HepG2 (cell line): ENCODE data around the gene TMEM8B. TPM values are rescaled to one million over a fixed set of nuclear protein-coding genes. Genes with fewer than 3 reads are reported as not detected.
A peak's percentile ranks its signal among the peaks of the same experiment; 100 is the strongest.

Source experiments
- CBX1 ChIP-seq: IDR thresholded peaks from one replicate; pipeline ENCODE4 v1.6.1; 2016; ENCODE audit warnings: antibody characterized with exemption, low read depth
- ETV5 ChIP-seq: IDR thresholded peaks from 2 replicates; pipeline ENCODE4 v1.6.1; 2018; ENCODE audit warnings: missing biosample characterization, missing genetic modification reagents, inconsistent platforms, borderline replicate concordance
- KMT2B ChIP-seq: IDR thresholded peaks from 2 replicates; pipeline ENCODE4 v1.6.1; 2016; ENCODE audit warnings: missing genetic modification reagents, missing compliant biosample characterization
- NONO ChIP-seq, 2 experiments: fragments of 450-650 bp in 1 of 2; sonication (generic) in 1 of 2; formaldehyde crosslinking in 1 of 2; IDR thresholded peaks in 1 of 2; conservative IDR thresholded peaks in 1 of 2; 2 replicates each; pipeline versions ENCODE4 v1.6.1 to v1.8.0; 2017 to 2022; ENCODE audit warnings: mild to moderate bottlenecking in 1 of 2, missing genetic modification reagents in 1 of 2, moderate library complexity in 1 of 2
- PHF20 ChIP-seq: sonication (generic); formaldehyde crosslinking; IDR thresholded peaks from 2 replicates; pipeline ENCODE4 v1.5.0; 2020; ENCODE audit warnings: mild to moderate bottlenecking, missing genetic modification reagents
- SRSF1 ChIP-seq: fragments of 200-400 bp; formaldehyde crosslinking; optimal IDR thresholded peaks from 2 replicates; pipeline ENCODE3; 2017; ENCODE audit warnings: mild to moderate bottlenecking, low read depth, low read length, moderate library complexity
- ZBTB44 ChIP-seq: sonication (generic); formaldehyde crosslinking; IDR thresholded peaks from 2 replicates; pipeline ENCODE4 v1.4.0; 2020; ENCODE audit warnings: missing genetic modification reagents
- ZNF224 ChIP-seq: sonication (generic); formaldehyde crosslinking; IDR thresholded peaks from 2 replicates; pipeline ENCODE4 v1.5.0; 2020; ENCODE audit warnings: mild to moderate bottlenecking, missing genetic modification reagents
- ZNF232 ChIP-seq: sonication (generic); formaldehyde crosslinking; IDR thresholded peaks from 2 replicates; pipeline ENCODE4 v1.4.0; 2020; ENCODE audit warnings: missing genetic modification reagents, borderline replicate concordance
- ZNF326 ChIP-seq: sonication (generic); formaldehyde crosslinking; IDR thresholded peaks from 2 replicates; pipeline ENCODE4 v1.4.0; 2020; ENCODE audit warnings: missing genetic modification reagents, borderline replicate concordance
- ZNF530 ChIP-seq: sonication (generic); formaldehyde crosslinking; IDR thresholded peaks from 2 replicates; pipeline ENCODE4 v1.5.0; 2020; ENCODE audit warnings: low read depth, mild to moderate bottlenecking, missing genetic modification reagents
- ZNF556 ChIP-seq: sonication (generic); formaldehyde crosslinking; IDR thresholded peaks from 2 replicates; pipeline ENCODE4 v1.4.0; 2020; ENCODE audit warnings: mild to moderate bottlenecking, missing genetic modification reagents, borderline replicate concordance
- ZNF589 ChIP-seq: sonication (generic); formaldehyde crosslinking; conservative IDR thresholded peaks from 2 replicates; pipeline ENCODE4 v1.8.0; 2022; ENCODE audit warnings: mild to moderate bottlenecking, moderate library complexity, missing genetic modification reagents
- ZNF746 ChIP-seq: sonication (generic); formaldehyde crosslinking; IDR thresholded peaks from 2 replicates; pipeline ENCODE4 v1.8.0; 2022; ENCODE audit warnings: mild to moderate bottlenecking, missing genetic modification reagents
- ZNF775 ChIP-seq: sonication (generic); formaldehyde crosslinking; IDR thresholded peaks from 2 replicates; pipeline ENCODE4 v1.4.0; 2020; ENCODE audit warnings: missing genetic modification reagents, mild to moderate bottlenecking, moderate library complexity, borderline replicate concordance
- ZNF850 ChIP-seq: sonication (generic); formaldehyde crosslinking; conservative IDR thresholded peaks from 2 replicates; pipeline ENCODE4 v1.9.0; 2021; ENCODE audit warnings: mild to moderate bottlenecking, missing genetic modification reagents
- polyA plus RNA-seq, 8 experiments: library from polyadenylated mRNA; depleted of rRNA in 3 of 8; stranded (reverse) in 7 of 8; unstranded in 1 of 8; fragments of >200 nt; fragmentation: Illumina TruSeq in 4 of 8; extraction: Trizol in 4 of 8; gene quantifications; 2 replicates each; pipeline versions ENCODE4 v1.2.1 to v1.2.3, GENCODE V29; 2011 to 2016; ENCODE audit warnings: low read depth in 4 of 8, missing spikeins in 1 of 8, mixed read lengths in 1 of 8; ENCODE audit not compliant: insufficient read depth in 1 of 8
- total RNA-seq, 5 experiments: library from RNA; depleted of rRNA; stranded (reverse); fragments of >200 nt; fragmentation: Illumina TruSeq; extraction: Trizol; gene quantifications; 2 replicates each; pipeline ENCODE4 v1.2.3, GENCODE V29; 2016; ENCODE audit warnings: low read depth in 1 of 5
- TF ChIP-seq, protein P1 (sequence below): sonication (generic); formaldehyde crosslinking; IDR thresholded peaks from 2 replicates; pipeline ENCODE4 v1.4.0; 2020; ENCODE audit warnings: missing genetic modification reagents
- TF ChIP-seq, protein P2 (sequence below): IDR thresholded peaks from 2 replicates; pipeline ENCODE4 v1.6.1; 2016; ENCODE audit warnings: mild to moderate bottlenecking
- TF ChIP-seq, protein P3 (sequence below): sonication (generic); formaldehyde crosslinking; IDR thresholded peaks from 2 replicates; pipeline ENCODE4 v1.8.0; 2022; ENCODE audit warnings: missing genetic modification reagents, mild to moderate bottlenecking, inconsistent platforms, borderline replicate concordance

Gene TMEM8B
- total and polyA plus RNA-seq, 2 of the 13 experiments (the other 11 are each of a cell fraction or from before 2014, with no cell fraction given) = 2.1 to 2.7 TPM

DNA sequence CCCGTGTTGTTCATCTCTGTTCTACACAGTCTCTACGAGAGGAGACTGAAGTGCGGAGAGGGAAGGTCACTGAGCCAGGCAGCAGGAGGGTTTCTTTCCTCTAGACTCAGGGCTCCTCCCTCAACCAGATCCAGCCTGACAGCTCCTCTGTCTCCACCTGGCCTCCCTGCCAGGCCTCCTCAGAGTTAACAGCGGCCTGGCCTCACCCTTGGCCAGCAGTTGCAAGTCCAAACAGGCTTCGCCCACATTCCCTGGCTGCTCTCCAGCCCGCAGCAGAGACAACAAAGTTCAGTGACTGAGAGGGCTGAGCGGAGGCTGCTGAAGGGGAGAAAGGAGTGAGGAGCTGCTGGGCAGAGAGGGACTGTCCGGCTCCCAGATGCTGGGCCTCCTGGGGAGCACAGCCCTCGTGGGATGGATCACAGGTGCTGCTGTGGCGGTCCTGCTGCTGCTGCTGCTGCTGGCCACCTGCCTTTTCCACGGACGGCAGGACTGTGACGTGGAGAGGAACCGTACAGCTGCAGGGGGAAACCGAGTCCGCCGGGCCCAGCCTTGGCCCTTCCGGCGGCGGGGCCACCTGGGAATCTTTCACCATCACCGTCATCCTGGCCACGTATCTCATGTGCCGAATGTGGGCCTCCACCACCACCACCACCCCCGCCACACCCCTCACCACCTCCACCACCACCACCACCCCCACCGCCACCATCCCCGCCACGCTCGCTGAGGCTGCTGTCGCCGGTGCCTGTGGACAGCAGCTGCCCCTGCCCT lies 77.1 kb downstream of the TMEM8B start, which contains the start of gene HRCT1 (continued):
- TF ChIP-seq, protein P1, sequence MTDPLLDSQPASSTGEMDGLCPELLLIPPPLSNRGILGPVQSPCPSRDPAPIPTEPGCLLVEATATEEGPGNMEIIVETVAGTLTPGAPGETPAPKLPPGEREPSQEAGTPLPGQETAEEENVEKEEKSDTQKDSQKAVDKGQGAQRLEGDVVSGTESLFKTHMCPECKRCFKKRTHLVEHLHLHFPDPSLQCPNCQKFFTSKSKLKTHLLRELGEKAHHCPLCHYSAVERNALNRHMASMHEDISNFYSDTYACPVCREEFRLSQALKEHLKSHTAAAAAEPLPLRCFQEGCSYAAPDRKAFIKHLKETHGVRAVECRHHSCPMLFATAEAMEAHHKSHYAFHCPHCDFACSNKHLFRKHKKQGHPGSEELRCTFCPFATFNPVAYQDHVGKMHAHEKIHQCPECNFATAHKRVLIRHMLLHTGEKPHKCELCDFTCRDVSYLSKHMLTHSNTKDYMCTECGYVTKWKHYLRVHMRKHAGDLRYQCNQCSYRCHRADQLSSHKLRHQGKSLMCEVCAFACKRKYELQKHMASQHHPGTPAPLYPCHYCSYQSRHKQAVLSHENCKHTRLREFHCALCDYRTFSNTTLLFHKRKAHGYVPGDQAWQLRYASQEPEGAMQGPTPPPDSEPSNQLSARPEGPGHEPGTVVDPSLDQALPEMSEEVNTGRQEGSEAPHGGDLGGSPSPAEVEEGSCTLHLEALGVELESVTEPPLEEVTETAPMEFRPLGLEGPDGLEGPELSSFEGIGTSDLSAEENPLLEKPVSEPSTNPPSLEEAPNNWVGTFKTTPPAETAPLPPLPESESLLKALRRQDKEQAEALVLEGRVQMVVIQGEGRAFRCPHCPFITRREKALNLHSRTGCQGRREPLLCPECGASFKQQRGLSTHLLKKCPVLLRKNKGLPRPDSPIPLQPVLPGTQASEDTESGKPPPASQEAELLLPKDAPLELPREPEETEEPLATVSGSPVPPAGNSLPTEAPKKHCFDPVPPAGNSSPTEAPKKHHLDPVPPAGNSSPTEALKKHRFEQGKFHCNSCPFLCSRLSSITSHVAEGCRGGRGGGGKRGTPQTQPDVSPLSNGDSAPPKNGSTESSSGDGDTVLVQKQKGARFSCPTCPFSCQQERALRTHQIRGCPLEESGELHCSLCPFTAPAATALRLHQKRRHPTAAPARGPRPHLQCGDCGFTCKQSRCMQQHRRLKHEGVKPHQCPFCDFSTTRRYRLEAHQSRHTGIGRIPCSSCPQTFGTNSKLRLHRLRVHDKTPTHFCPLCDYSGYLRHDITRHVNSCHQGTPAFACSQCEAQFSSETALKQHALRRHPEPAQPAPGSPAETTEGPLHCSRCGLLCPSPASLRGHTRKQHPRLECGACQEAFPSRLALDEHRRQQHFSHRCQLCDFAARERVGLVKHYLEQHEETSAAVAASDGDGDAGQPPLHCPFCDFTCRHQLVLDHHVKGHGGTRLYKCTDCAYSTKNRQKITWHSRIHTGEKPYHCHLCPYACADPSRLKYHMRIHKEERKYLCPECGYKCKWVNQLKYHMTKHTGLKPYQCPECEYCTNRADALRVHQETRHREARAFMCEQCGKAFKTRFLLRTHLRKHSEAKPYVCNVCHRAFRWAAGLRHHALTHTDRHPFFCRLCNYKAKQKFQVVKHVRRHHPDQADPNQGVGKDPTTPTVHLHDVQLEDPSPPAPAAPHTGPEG = no peak
- TF ChIP-seq ZNF775 (no peak), CBX1 (no peak), ZNF530 (CRISPR knock-in tag) (no peak), NONO (IDR thresholded peaks at IDR 0.05) (no peak), NONO (CRISPR knock-in tag; conservative IDR thresholded peaks at IDR 0.05) (no peak), ETV5 (CRISPR knock-in tag) (0 out of 2 replicates have a peak, but pooled peaks have one; percentile 27), KMT2B (CRISPR knock-in tag) (no peak), ZBTB44 (CRISPR knock-in tag) (no peak), ZNF224 (no peak), ZNF232 (no peak), ZNF556 (CRISPR knock-in tag) (no peak), ZNF326 (no peak), ZNF850 (CRISPR knock-in tag) (no peak), PHF20 (no peak), ZNF589 (CRISPR knock-in tag) (no peak; the same call in 1 of the 2 replicates), SRSF1 (no peak), ZNF746 (CRISPR knock-in tag) (no peak)
- TF ChIP-seq, protein P2, sequence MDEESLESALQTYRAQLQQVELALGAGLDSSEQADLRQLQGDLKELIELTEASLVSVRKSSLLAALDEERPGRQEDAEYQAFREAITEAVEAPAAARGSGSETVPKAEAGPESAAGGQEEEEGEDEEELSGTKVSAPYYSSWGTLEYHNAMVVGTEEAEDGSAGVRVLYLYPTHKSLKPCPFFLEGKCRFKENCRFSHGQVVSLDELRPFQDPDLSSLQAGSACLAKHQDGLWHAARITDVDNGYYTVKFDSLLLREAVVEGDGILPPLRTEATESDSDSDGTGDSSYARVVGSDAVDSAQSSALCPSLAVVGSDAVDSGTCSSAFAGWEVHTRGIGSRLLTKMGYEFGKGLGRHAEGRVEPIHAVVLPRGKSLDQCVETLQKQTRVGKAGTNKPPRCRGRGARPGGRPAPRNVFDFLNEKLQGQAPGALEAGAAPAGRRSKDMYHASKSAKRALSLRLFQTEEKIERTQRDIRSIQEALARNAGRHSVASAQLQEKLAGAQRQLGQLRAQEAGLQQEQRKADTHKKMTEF (CRISPR knock-in tag) = peak; percentile 63; the same call in 1 of the 2 replicates
- TF ChIP-seq, protein P3, sequence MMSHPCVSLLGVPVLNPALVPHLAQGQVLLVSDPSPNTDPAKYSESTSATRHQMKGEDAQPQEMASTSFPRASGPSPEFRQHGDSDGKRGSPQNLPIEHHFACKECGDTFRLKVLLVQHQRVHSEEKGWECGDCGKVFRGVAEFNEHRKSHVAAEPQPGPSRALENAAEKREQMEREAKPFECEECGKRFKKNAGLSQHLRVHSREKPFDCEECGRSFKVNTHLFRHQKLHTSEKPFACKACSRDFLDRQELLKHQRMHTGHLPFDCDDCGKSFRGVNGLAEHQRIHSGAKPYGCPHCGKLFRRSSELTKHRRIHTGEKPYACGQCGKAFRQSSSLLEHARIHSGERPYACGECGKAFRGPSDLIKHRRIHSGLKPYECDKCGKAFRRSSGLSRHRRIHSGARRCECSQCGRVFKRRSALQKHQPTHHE = no peak
